ENCODE measurements around the gene COPS7A.
A peak's percentile ranks its signal among the peaks of the same experiment; 100 is the strongest.

Gene COPS7A

GRCh38 chr12:6688999-6689882 lies 34.6 kb upstream of the COPS7A start, which contains the start of gene ZNF384:
Gene ZNF384 (minus strand): TSS chr12:6689375. CDS start chr12:6679520, 9,855 bp downstream.
- H3K27ac ChIP-seq = peak within 1 kb of the TSS; percentile 97
- H3K4me3 ChIP-seq = peak within 1 kb of the TSS; percentile 88
- DNase-seq (ENCODE audit: low spot score) = peak; percentile 99
- TF ChIP-seq, protein P1, sequence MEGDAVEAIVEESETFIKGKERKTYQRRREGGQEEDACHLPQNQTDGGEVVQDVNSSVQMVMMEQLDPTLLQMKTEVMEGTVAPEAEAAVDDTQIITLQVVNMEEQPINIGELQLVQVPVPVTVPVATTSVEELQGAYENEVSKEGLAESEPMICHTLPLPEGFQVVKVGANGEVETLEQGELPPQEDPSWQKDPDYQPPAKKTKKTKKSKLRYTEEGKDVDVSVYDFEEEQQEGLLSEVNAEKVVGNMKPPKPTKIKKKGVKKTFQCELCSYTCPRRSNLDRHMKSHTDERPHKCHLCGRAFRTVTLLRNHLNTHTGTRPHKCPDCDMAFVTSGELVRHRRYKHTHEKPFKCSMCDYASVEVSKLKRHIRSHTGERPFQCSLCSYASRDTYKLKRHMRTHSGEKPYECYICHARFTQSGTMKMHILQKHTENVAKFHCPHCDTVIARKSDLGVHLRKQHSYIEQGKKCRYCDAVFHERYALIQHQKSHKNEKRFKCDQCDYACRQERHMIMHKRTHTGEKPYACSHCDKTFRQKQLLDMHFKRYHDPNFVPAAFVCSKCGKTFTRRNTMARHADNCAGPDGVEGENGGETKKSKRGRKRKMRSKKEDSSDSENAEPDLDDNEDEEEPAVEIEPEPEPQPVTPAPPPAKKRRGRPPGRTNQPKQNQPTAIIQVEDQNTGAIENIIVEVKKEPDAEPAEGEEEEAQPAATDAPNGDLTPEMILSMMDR (IDR thresholded peaks at IDR 0.05) = peak; percentile 21

GRCh38 chr12:6691473-6691872 lies 32.4 kb upstream of the COPS7A start:
- TF ChIP-seq, protein P1 (IDR thresholded peaks at IDR 0.05) = no peak
- no peak for DNase-seq (ENCODE audit: low spot score)
- no peak overlapping the region for H3K27ac ChIP-seq

DNA sequence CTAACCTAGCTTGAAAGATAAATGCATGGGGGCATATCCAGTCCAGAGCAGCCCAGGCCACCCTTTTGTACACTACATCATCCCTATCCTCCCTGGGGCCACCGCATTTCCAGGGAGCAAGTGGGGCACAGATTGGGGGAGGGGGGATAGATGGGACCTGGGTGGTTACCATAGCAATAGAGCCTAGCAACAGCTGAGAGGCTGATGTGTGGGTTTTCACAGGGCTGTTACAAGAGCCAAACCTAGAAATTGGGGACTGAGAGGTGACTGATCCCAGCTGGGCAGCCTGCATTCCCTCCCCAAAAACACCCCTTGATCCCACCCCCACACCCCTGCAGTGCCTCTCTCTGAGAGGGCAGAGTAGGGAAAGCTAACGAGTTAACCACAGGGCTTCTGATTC lies 31.0 kb upstream of the COPS7A start:
- TF ChIP-seq, protein P1 (IDR thresholded peaks at IDR 0.05) = no peak
- H3K4me3 ChIP-seq = no peak overlapping the region
- no peak overlapping the region for H3K27ac ChIP-seq
- no peak for DNase-seq (ENCODE audit: low spot score)

More at GRCh38 chr12:6691473-6691872, 32.4 kb upstream of the COPS7A start:
- no peak overlapping the region for H3K4me3 ChIP-seq

DNA sequence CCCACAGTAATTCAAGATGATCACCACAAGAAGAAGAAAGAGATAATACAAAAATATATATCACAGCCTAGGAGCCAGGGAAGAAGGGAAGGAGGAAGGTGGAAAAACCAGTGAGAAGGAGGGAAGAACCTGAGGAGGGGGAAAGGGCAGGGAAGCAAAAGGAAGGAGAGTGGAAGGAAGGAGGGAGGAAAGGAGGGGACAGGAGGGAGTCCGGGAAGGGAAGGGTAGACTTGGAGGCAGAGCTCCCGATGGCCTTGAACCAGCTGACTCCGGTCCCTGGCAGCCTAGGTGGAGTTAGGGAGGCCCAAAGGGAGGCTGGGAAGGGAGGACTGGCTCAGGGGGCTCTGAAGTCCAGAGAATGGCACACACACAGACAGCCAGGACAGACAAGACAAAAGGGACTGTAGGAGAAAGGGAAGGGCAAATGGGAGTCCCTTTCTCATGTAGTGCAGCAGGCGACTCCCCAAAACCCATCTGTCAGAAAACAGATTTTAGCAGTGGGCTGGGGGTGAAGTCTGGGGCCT lies 30.0 kb upstream of the COPS7A start:
- TF ChIP-seq, protein P1 (IDR thresholded peaks at IDR 0.05) = no peak
- no peak overlapping the region for H3K4me3 ChIP-seq
- no peak for DNase-seq (ENCODE audit: low spot score)
- no peak overlapping the region for H3K27ac ChIP-seq

- TF ChIP-seq, protein P1 (IDR thresholded peaks at IDR 0.05) = no peak
- no peak overlapping the region for H3K4me3 ChIP-seq
- no peak overlapping the region for H3K27ac ChIP-seq
- no peak for DNase-seq (ENCODE audit: low spot score)
These were observed 29.1 kb upstream of the COPS7A start for GRCh38 chr12:6694701-6695100.

GRCh38 chr12:6695313-6696045 lies 28.4 kb upstream of the COPS7A start:
- Histone ChIP-seq H3K27ac (no peak overlapping the region), H3K4me3 (no peak overlapping the region)
- no peak for DNase-seq (ENCODE audit: low spot score)
- TF ChIP-seq, protein P1 (IDR thresholded peaks at IDR 0.05) = no peak

Data from coronary artery (tissue), 2 donors.